HG02678 (cell line): ENCODE results near the gene RGS16.
"Not testable (repeated sequence)": the region's sequence is repeated elsewhere in the genome, so short reads cannot be mapped to it uniquely, and the experiment has no call there.

Experiments used
- ATAC-seq: cut with Tn5 transposase; IDR thresholded peaks from one replicate; pipeline ENCODE4 v1.9.1; 2021; ENCODE audit warnings: mild to moderate bottlenecking, moderate library complexity; ENCODE audit not compliant: unreplicated experiment

The RGS16 gene

GRCh38 chr1:182604175-182605164 lies at the start of gene RGS16:
RGS16 (minus strand) TSS chr1:182604389; CDS start chr1:182604259, 130 bp downstream.
- ATAC-seq = peak; percentile 87

GRCh38 chr1:182653986-182654385 lies 49.8 kb upstream of the RGS16 start:
- ATAC-seq = no peak

- ATAC-seq = no peak
These were observed 48.7 kb upstream of the RGS16 start for GRCh38 chr1:182652933-182653332.

DNA sequence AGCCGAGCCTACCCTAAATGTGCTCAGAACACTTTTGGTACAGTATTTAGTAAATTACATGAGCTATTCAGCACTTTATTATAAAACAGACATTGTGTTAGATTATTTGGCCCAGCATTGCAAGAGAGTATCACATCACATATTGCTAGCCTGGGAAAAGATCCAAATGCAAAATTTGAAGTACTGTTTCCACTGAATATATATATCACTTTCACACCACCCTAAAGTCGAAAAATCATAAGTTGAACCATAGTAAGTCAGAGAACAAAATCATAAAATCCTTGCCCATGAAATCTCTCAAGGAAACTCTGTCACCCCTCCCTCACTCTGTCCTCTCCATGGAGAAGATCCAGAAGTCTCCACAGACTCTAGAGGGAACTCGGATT lies 47.1 kb upstream of the RGS16 start:
- ATAC-seq = no peak

DNA sequence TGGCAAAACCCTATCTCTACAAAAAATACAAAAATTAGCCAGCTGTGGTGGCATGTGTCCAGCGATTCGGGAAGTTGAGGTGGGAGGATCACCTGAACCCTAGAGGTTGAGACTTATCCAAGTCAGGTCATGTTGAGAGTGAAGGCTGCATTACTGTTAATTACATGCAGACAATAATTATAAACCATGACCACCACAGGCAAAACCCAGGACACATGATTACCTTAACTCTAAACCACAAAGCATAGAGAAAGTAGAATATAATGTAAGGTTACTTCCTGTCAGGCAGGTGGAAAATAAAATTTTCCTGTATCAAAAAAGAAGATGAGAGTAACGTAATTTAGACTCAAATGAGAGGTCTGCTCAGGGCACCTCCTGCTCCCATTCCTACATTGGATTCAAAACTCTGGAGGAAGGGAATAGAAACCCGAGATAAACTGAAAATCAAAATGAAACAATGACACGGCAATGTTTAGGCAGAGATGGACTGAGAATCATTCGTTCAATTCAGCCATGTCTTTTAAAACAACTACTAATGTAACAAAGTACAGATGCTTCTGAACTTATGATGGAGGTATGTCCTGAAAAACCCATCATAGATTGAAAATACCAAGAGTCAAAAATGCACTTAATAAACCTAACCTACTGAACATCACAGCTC lies 46.6 kb upstream of the RGS16 start:
- ATAC-seq = no peak

DNA sequence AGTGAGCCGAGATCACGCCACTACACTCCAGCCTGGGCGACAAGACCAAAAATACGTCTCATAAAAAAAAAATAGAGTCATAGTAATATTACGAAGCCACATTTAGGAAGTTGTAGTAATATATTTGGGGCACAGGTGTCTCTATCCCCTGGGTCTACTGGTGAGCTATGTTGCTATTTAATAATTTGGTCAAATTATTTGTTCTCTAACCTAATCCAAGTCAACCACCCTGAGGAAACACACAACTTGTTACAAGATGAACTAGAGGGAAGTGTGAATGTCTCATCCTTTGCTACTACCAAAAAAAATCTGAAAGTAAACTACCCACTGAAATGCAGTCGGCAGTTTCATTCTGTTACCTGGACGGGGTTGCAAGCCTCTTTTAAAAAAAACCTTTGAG lies 44.9 kb upstream of the RGS16 start:
- peak; percentile 55 for ATAC-seq

- no peak for ATAC-seq
These were observed 42.5 kb upstream of the RGS16 start for GRCh38 chr1:182646739-182647138.

DNA sequence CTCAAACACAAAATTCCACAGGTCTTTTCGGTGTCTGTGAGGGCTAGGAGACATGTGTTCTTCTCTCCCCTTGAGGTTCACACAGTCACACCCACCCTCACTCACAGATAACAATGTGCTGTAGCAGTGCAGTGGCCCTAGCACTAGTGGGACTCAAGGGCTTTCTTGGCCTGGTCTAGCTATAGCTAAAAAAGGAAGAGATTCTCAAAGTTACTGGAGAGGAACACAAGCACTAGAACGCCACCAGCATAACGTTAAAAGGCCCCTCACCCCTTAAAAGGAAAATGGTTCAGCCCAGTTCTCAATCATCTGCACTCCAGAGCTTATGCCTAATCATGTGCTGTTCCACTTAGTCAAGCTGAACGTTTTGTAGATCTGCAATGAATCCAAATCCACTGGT lies 40.7 kb upstream of the RGS16 start:
- ATAC-seq = no peak

GRCh38 chr1:182643699-182644098 lies 39.5 kb upstream of the RGS16 start:
- ATAC-seq = no peak

GRCh38 chr1:182642461-182642860 lies 38.3 kb upstream of the RGS16 start:
- no peak for ATAC-seq

DNA sequence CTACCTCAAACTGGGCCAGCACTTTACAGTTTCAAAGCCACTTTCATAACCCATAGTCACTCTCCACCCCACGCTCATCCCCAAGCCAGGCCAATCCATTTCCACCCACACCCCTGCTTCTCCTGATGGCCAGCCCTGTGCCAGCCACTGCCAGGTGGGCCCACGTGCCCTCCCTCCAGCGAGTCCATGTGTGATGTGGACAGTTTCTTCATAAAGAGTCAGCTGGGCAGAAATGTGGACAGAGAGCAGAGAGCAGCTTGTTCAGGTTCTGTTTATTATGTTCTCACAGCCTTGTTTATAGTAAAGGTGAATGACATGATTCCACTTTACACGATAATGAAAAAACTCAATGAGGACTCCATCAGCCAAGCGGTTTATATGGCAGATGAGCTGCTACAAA lies 37.4 kb upstream of the RGS16 start:
- no peak for ATAC-seq

GRCh38 chr1:182639330-182639729 lies 35.1 kb upstream of the RGS16 start:
- no peak for ATAC-seq

DNA sequence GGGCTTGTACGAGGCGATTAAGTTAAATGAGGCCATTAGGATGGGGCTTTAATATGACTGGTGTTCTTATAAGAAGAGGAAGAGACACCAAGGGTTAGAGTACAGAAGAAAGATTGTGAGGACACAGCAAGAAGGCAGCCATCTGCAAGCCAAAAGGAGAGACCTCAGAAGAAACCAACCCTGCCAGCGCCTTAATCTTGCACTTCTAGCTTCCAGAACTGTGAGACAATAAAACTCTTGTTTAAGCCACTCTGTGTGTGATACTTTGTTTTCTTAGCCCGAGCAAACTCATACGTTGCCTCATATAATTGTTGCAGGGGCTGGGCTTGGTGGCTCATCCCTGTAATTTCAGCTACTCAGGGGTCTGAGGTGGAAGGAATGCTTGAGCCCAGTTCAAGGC lies 33.6 kb upstream of the RGS16 start:
- ATAC-seq = no peak

DNA sequence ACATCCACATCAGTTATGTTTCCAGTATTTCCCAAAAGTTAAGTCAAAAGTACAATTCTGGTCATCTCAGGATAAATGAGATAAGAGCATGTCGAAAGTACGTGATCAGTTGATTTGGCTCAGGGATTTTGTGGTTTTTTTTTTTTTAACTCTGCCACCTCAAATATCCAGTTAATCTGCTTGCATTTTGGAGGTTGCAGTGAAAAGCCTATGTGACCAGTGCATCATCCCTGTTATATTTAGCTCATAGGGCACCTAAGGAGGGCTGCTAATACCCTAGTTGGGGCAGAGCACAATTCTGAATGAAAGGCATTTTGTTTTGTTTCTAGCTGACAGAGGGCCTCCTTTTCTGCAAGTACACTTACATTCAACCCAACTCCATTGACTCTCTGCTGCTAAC lies 31.7 kb upstream of the RGS16 start:
- no peak for ATAC-seq

DNA sequence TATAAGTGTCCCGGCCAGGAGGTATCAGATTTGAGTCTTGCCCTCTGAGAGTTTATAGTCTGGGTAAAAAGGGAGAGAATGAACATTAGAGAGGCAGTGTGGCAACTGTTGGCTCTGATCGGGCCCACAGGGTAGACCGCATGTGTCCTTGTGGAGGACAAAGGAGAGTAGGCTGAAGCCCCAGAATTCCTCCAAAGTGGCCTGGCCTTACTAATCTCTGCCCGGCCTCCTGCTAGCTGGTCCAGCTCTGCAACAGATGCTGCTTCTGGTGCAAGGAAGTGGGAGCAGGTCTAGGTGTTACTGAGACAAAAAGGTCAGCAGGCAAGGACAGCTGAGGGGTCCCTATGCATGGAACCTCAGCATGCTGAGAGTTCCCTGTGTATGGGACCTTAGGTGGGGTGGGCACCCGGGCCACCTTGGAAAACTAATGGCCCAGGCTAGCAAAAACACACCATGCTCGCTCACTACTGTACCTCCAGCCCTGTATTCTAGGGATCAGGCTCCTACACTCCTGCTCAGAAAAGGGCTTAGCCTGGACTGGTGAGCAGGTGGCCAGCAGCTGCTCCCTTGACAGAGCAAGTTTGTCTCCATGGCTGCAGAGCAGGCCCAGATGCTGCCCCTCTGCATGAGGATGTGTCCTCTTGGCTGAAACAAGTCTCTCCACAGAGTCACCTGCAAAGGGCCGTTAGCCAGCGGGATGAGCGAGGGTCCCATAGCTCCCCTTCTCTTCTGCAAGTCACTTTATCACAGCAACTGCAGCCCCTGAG lies 30.3 kb upstream of the RGS16 start:
- ATAC-seq = no peak

- peak; percentile 36 for ATAC-seq
These were observed 29.6 kb upstream of the RGS16 start for GRCh38 chr1:182633657-182634281.

GRCh38 chr1:182633031-182633430 lies 28.8 kb upstream of the RGS16 start:
- no peak for ATAC-seq

- not testable (repeated sequence) for ATAC-seq
These were observed 28.3 kb upstream of the RGS16 start for GRCh38 chr1:182632441-182632857.

DNA sequence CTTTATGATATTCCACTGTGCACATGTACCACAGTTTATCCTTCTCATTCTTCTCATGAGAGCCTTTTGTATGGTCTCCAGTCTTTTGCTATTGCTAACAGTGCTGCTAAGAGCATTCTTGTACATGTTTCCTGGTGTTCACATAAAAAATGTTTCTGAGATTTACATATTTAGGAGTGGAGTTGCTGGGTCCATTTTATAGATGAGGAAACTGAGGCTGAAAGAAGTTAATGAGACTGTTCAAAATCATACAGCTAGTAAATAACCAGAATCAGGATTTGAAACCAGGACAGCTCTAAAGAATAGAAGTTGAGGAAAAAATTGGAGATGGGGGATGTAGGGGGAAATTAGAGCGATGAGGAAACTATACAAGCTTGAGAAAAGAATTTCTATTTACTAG lies 27.8 kb upstream of the RGS16 start:
- ATAC-seq = no peak

GRCh38 chr1:182631053-182631677 lies 27.0 kb upstream of the RGS16 start:
- ATAC-seq = no peak
